ENCODE results near the gene TRAM2.

DNA sequence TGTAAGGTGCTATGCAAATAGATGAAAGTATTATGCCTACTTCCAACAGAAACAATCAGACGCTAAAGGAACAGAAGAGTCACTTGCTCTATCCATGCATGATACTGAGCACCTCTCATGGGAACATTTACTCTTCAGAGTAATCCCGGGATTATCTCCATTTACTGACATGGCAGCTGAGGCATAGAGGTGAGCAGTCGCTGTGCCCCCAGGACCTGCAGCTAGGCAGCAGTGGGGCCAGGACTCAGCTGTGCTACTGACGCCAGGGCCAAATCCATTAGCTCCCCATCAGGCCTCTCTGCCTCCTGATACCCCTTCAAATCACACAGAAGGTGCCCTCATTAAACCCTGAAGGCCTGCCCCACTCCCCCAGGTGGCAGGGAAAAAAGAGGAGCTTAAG, 51.9 kb downstream of the TRAM2 start:
- TF ChIP-seq, protein P1, sequence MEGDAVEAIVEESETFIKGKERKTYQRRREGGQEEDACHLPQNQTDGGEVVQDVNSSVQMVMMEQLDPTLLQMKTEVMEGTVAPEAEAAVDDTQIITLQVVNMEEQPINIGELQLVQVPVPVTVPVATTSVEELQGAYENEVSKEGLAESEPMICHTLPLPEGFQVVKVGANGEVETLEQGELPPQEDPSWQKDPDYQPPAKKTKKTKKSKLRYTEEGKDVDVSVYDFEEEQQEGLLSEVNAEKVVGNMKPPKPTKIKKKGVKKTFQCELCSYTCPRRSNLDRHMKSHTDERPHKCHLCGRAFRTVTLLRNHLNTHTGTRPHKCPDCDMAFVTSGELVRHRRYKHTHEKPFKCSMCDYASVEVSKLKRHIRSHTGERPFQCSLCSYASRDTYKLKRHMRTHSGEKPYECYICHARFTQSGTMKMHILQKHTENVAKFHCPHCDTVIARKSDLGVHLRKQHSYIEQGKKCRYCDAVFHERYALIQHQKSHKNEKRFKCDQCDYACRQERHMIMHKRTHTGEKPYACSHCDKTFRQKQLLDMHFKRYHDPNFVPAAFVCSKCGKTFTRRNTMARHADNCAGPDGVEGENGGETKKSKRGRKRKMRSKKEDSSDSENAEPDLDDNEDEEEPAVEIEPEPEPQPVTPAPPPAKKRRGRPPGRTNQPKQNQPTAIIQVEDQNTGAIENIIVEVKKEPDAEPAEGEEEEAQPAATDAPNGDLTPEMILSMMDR (IDR thresholded peaks at IDR 0.05; ENCODE audit: extremely low read depth in 1 of 2, insufficient read depth in 1 of 2, low read depth in 1 of 2, low read length in 2 of 2) = no peak
- TF ChIP-seq POLR2A (IDR thresholded peaks at IDR 0.05; ENCODE audit: low read depth, low read length) (no peak), POLR2AphosphoS5 (IDR thresholded peaks at IDR 0.05; ENCODE audit: insufficient read depth, low read depth, low read length) (no peak), EZH2 (IDR thresholded peaks at IDR 0.05; ENCODE audit: borderline replicate concordance, low read depth, low read length, severe bottlenecking) (no peak), JUN (IDR thresholded peaks at IDR 0.05; ENCODE audit: borderline replicate concordance, insufficient read depth, insufficient read length, low read depth) (no peak), MAX (IDR thresholded peaks at IDR 0.05; ENCODE audit: insufficient read depth, insufficient read length) (no peak)

Measured in endothelial cell of umbilical vein (primary cell).